Ovary (tissue), 3 donors: Measurements from ENCODE around the gene DHRS3.

Source experiments
- CTCF ChIP-seq, 3 donors: fragments of 450-650 bp in 2 of 3; fragments of 200-600 bp in 1 of 3; IDR thresholded peaks; one replicate each; pipeline versions ENCODE4 v1.5.1 to v1.8.0; 2016 to 2022; ENCODE audit warnings: antibody characterized with exemption in 3 of 3, mild to moderate bottlenecking in 1 of 3
- EP300 ChIP-seq: sonication (generic); formaldehyde crosslinking; IDR thresholded peaks from one replicate; pipeline ENCODE4 v1.6.1; 2017; ENCODE audit warnings: antibody characterized with exemption
- POLR2A ChIP-seq: fragments of 450-650 bp; IDR thresholded peaks from one replicate; pipeline ENCODE4 v1.6.1; 2017; ENCODE audit warnings: antibody characterized with exemption, mild to moderate bottlenecking, moderate library complexity
- donor health status: DM: no; HTN: no; CAD: no.

GRCh38 chr1:12551584-12551983 lies 66.4 kb downstream of the DHRS3 start:
- TF ChIP-seq POLR2A, result no peak
- no peak for TF ChIP-seq CTCF (IDR thresholded peaks at IDR 0.05)
- TF ChIP-seq EP300, result no peak
